Right lobe of liver (tissue), 4 donors: ENCODE data around the gene PHTF1.

ENCODE experiments used
- CTCF ChIP-seq, 4 donors: fragments of 200-600 bp in 3 of 4; fragments of 450-650 bp in 1 of 4; IDR thresholded peaks; one replicate each; pipeline versions ENCODE4 v1.5.1 to v1.8.0; 2016 to 2022; ENCODE audit warnings: antibody characterized with exemption in 4 of 4, mild to moderate bottlenecking in 2 of 4
- POLR2A ChIP-seq: fragments of 450-650 bp; IDR thresholded peaks from one replicate; pipeline ENCODE4 v1.6.1; 2017; ENCODE audit warnings: antibody characterized with exemption, mild to moderate bottlenecking
- donor health status: DM: no; HTN: no; CAD: no.
- donor health status: DM: no; HTN: no; CAD: no.
- donor health status: DM: no; HTN: yes; CAD: no.

GRCh38 chr1:113652771-113653170 lies 106.5 kb downstream of the PHTF1 start:
- TF ChIP-seq CTCF (IDR thresholded peaks at IDR 0.05), result no peak
- TF ChIP-seq POLR2A, result no peak
